Left ventricle myocardium inferior (tissue), 1 donor: Measurements from ENCODE around the gene FAM20B. TPM values are rescaled to one million over a fixed set of nuclear protein-coding genes. Genes with fewer than 3 reads are reported as not detected.

Experiments
- DNase-seq: peaks from one replicate; pipeline ENCODE4 v3.0.0-alpha.2; 2020
- H3K27ac ChIP-seq: fragments of 200-600 bp; replicated peaks from 2 replicates; pipeline ENCODE4 v1.8.0; 2021
- H3K27me3 ChIP-seq: fragments of 200-600 bp; 2 replicates; pipeline ENCODE4 v1.8.0; 2021; ENCODE audit warnings: low read depth
- H3K36me3 ChIP-seq: fragments of 200-600 bp; 2 replicates; pipeline ENCODE4 v1.8.0; 2021
- H3K4me1 ChIP-seq: fragments of 200-600 bp; 2 replicates; pipeline ENCODE4 v1.8.0; 2021
- H3K4me3 ChIP-seq: fragments of 200-600 bp; 2 replicates; pipeline ENCODE4 v1.8.0; 2021; ENCODE audit warnings: mild to moderate bottlenecking, moderate library complexity
- H3K9me3 ChIP-seq: fragments of 200-600 bp; replicated peaks from 2 replicates; pipeline ENCODE4 v1.8.0; 2021
- CTCF ChIP-seq: fragments of 200-600 bp; IDR thresholded peaks from 2 replicates; pipeline ENCODE4 v1.8.0; 2021; ENCODE audit warnings: antibody characterized with exemption, mild to moderate bottlenecking, borderline replicate concordance
- intact Hi-C: fragments of 100-400 bp; cut with micrococcal nuclease; formaldehyde crosslinking; loops from one replicate; pipeline ENCODE4 v1.11.0; 2022
- total RNA-seq: library from RNA; stranded (reverse); fragmentation: NEBNext Ultra II Directional; extraction: Animal tissue kit (Norgen Biotek cat#: 25700); gene quantifications from one replicate; pipeline ENCODE4 v1.2.1, GENCODE V29; 2021
- donor health status: DM: no; HTN: yes; CAD: no; lungs with severe emphysema.

FAM20B gene
- total RNA-seq, 1 donor from 2014 or later = 53.8 TPM

- intact Hi-C loops = loop anchor here (10.0 kb wide), 1 partner anchor 472 kb away; no protein-coding TSS in a partner anchor
Observed at GRCh38 chr1:179007233-179007632, 18.5 kb upstream of the FAM20B start.

GRCh38 chr1:179010671-179011070, 15.0 kb upstream of the FAM20B start:
- DNase-seq = no peak
- no peak overlapping the region for H3K4me3 ChIP-seq
- no peak for TF ChIP-seq CTCF
- H3K27ac ChIP-seq = no peak overlapping the region
- peaks cover 7% of the 10 kb centered on the region for H3K4me1 ChIP-seq
- no peaks in the 10 kb centered on the region for H3K36me3 ChIP-seq
- intact Hi-C loops = no loop called here
- no peaks in the 10 kb centered on the region for H3K27me3 ChIP-seq
- H3K9me3 ChIP-seq = no peaks in the 10 kb centered on the region

More at GRCh38 chr1:179007233-179007632, 18.5 kb upstream of the FAM20B start:
- no peak for DNase-seq
- Histone ChIP-seq H3K4me1 (peaks cover 15% of the 10 kb centered on the region), H3K27me3 (no peaks in the 10 kb centered on the region), H3K36me3 (no peaks in the 10 kb centered on the region), H3K9me3 (no peaks in the 10 kb centered on the region), H3K27ac (no peak overlapping the region), H3K4me3 (no peak overlapping the region)
- TF ChIP-seq CTCF = no peak

DNA sequence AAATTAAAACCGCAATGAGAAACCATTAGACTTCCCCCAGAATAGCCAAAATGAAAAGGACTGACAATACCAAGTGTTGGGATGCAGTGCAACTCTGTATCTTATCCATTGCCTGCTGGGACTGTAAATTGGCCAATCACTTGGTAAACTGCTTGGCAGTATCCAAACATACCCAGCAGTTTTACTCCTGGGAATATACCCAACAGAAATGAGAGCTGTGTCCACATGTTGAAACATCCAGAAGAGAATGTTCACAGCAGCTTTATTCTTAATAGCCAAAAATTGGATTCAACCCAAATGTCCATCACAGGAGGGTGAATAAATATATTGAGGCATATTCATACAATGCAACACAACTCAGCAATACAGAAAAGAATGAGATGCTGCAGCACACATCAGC, 13.7 kb upstream of the FAM20B start:
- DNase-seq = no peak
- H3K4me3 ChIP-seq = no peak overlapping the region
- intact Hi-C loops = no loop called here

DNA sequence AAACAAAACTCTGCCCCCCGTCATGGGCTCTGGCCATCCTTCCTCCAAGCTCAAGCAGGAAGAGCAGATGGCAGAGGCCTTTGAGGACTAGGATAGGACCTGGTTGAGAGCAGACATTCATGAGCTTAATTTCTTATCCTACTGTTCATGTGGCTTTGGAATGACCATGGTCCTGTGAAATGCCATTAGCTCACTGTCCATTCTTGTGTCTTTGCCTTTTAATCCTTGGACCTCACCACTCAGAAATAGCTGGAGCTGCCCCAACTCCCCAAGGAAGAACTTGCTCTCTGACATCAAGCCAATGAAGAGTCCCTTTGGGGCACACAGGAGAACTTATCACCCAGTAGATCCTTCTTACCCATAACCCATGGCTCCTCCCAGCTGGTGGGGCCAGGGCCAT, 11.6 kb upstream of the FAM20B start:
- intact Hi-C loops = no loop called here
- no peak overlapping the region for H3K27ac ChIP-seq
- H3K4me3 ChIP-seq = no peak overlapping the region
- no peak for DNase-seq
- peaks cover 25% of the 10 kb centered on the region for H3K4me1 ChIP-seq
- no peaks in the 10 kb centered on the region for H3K36me3 ChIP-seq
- H3K27me3 ChIP-seq = no peaks in the 10 kb centered on the region
- H3K9me3 ChIP-seq = no peaks in the 10 kb centered on the region
- TF ChIP-seq CTCF = no peak

More for the DNA sequence above, 13.7 kb upstream of the FAM20B start:
- H3K36me3 ChIP-seq = no peaks in the 10 kb centered on the region
- H3K27ac ChIP-seq = no peak overlapping the region
- no peak for TF ChIP-seq CTCF
- H3K27me3 ChIP-seq = no peaks in the 10 kb centered on the region
- no peaks in the 10 kb centered on the region for H3K9me3 ChIP-seq
- H3K4me1 ChIP-seq = peaks cover 16% of the 10 kb centered on the region

GRCh38 chr1:179015396-179015795, 10.3 kb upstream of the FAM20B start:
- intact Hi-C loops = no loop called here
- H3K9me3 ChIP-seq = no peaks in the 10 kb centered on the region
- no peak for DNase-seq
- H3K27me3 ChIP-seq = no peaks in the 10 kb centered on the region
- no peak overlapping the region for H3K4me3 ChIP-seq
- H3K36me3 ChIP-seq = no peaks in the 10 kb centered on the region
- H3K4me1 ChIP-seq = peaks cover 22% of the 10 kb centered on the region
- TF ChIP-seq CTCF = no peak
- no peak overlapping the region for H3K27ac ChIP-seq
